Activated CD4-positive, alpha-beta T cell treated with anti-CD3 and anti-CD28 coated beads, Interleukin-2, Interleukin-4, amounts not matched to agents 100 ng/mL and 50 ng/mL, durations not matched to agents 16 hours and 8 hours (primary cell): ENCODE results near the gene TAF4.
"Not testable (repeated sequence)": the region's sequence is repeated elsewhere in the genome, so short reads cannot be mapped to it uniquely, and the experiment has no call there.

Experiments
- DNase-seq: peaks from one replicate; pipeline ENCODE4 v3.0.0-alpha.2; 2020; ENCODE audit warnings: low spot score

TAF4 gene

GRCh38 chr20:62001178-62001715 is 64.4 kb downstream of the TAF4 start:
- DNase-seq = no peak

GRCh38 chr20:61998343-61999121 is 67.1 kb downstream of the TAF4 start:
- DNase-seq = no peak

GRCh38 chr20:61997891-61998290 is 67.8 kb downstream of the TAF4 start:
- no peak for DNase-seq

- DNase-seq = no peak
These were observed 68.3 kb downstream of the TAF4 start for GRCh38 chr20:61997372-61997771.

- no peak for DNase-seq
These were observed 71.1 kb downstream of the TAF4 start for GRCh38 chr20:61994546-61994945.

- no peak for DNase-seq
These were observed 72.6 kb downstream of the TAF4 start for GRCh38 chr20:61993058-61993457.

GRCh38 chr20:61991476-61991875 is 74.2 kb downstream of the TAF4 start:
- no peak for DNase-seq

- no peak for DNase-seq
These were observed 75.2 kb downstream of the TAF4 start for GRCh38 chr20:61990484-61990883.

- no peak for DNase-seq
These were observed 75.9 kb downstream of the TAF4 start for GRCh38 chr20:61989741-61990140.

GRCh38 chr20:61988665-61989064 is 77.0 kb downstream of the TAF4 start:
- DNase-seq = no peak

- DNase-seq = no peak
These were observed 78.8 kb downstream of the TAF4 start for GRCh38 chr20:61986762-61987321.

GRCh38 chr20:61985096-61985495 is 80.6 kb downstream of the TAF4 start:
- no peak for DNase-seq

- DNase-seq = not testable (repeated sequence)
These were observed 81.2 kb downstream of the TAF4 start for GRCh38 chr20:61984431-61984830.

GRCh38 chr20:61983965-61984364 is 81.7 kb downstream of the TAF4 start:
- DNase-seq = no peak

- no peak for DNase-seq
These were observed 82.7 kb downstream of the TAF4 start for GRCh38 chr20:61982951-61983315.

- no peak for DNase-seq
These were observed 83.3 kb downstream of the TAF4 start for GRCh38 chr20:61982191-61982950.

GRCh38 chr20:61981691-61982090 is 84.0 kb downstream of the TAF4 start:
- not testable (repeated sequence) for DNase-seq

- DNase-seq = no peak
These were observed 84.8 kb downstream of the TAF4 start for GRCh38 chr20:61980647-61981583.

- no peak for DNase-seq
These were observed 85.7 kb downstream of the TAF4 start for GRCh38 chr20:61979701-61980635.

GRCh38 chr20:61979090-61979489 is 86.6 kb downstream of the TAF4 start:
- no peak for DNase-seq

GRCh38 chr20:61978491-61978890 is 87.2 kb downstream of the TAF4 start:
- no peak for DNase-seq
